Cardiac muscle cell (in vitro differentiated cells and primary cell): ENCODE results near the gene ATP11A. TPM values are rescaled to one million over a fixed set of nuclear protein-coding genes. Genes with fewer than 3 reads are reported as not detected.

Source experiments
- DNase-seq, 2 donors: peaks; one replicate each; pipeline versions ENCODE4 v3.0.0 to v3.0.0-alpha.2; 2010 to 2017; ENCODE audit warnings: low read depth in 1 of 2, low spot score in 1 of 2
- H3K27ac ChIP-seq: fragments of 200-600 bp; sonication (generic); 2 replicates; pipeline ENCODE4 v1.5.1; 2016
- H3K27me3 ChIP-seq: fragments of 200-600 bp; sonication (generic); 2 replicates; pipeline ENCODE4 v1.6.0; 2016; ENCODE audit warnings: control low read depth
- H3K36me3 ChIP-seq: fragments of 200-600 bp; sonication (generic); 2 replicates; pipeline ENCODE4 v1.5.1; 2016; ENCODE audit warnings: control low read depth
- H3K4me1 ChIP-seq: fragments of 200-600 bp; sonication (generic); 2 replicates; pipeline ENCODE4 v1.8.1; 2017; ENCODE audit warnings: low read depth, mild to moderate bottlenecking, mixed run types
- H3K4me3 ChIP-seq: fragments of 200-600 bp; sonication (generic); 2 replicates; pipeline ENCODE4 v1.5.1; 2016; ENCODE audit warnings: mild to moderate bottlenecking
- H3K9me3 ChIP-seq: fragments of 200-600 bp; sonication (generic); 2 replicates; pipeline ENCODE4 v1.5.1; 2017; ENCODE audit warnings: low read depth, mild to moderate bottlenecking, control low read depth
- polyA plus RNA-seq: library from polyadenylated mRNA; unstranded; fragments of >200 nt; fragmentation: Nextera tagmentation; extraction: Ambion mirVana; gene quantifications from 2 replicates; pipeline ENCODE4 v1.2.1, GENCODE V29; 2016
- total RNA-seq: library from RNA; depleted of rRNA; stranded (reverse); fragments of >200 nt; gene quantifications from 2 replicates; pipeline ENCODE4 v1.2.3, GENCODE V29; 2016
- TF ChIP-seq, protein P1 (sequence below): IDR thresholded peaks from 2 replicates; pipeline ENCODE4 v1.5.1; 2012; ENCODE audit warnings: low read depth, mild to moderate bottlenecking, low read length

ATP11A gene
- total and polyA plus RNA-seq, 2 experiments from 2014 or later: 38.0 to 42.9 TPM

DNA sequence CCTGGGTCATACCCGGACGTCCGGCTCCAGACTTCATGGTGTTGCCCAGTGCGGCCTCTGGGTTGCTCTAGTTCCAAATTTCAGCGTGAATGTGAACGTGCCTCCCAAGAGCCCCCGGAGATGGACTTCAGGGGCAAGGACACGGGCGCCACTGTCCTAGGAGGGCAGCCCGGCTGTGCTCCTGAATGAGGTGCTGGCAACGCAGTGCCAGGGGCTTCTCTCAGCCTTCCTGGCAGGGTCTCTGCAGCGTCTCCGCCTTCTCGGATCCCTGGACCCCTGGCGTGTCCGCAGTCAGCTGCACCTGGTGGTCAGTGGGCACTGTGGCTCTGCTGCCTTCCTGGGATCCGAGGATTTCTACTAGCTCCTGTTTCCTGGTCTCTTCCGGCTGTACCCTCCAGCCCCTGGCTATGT lies 177.5 kb downstream of the ATP11A start:
- TF ChIP-seq, protein P1, sequence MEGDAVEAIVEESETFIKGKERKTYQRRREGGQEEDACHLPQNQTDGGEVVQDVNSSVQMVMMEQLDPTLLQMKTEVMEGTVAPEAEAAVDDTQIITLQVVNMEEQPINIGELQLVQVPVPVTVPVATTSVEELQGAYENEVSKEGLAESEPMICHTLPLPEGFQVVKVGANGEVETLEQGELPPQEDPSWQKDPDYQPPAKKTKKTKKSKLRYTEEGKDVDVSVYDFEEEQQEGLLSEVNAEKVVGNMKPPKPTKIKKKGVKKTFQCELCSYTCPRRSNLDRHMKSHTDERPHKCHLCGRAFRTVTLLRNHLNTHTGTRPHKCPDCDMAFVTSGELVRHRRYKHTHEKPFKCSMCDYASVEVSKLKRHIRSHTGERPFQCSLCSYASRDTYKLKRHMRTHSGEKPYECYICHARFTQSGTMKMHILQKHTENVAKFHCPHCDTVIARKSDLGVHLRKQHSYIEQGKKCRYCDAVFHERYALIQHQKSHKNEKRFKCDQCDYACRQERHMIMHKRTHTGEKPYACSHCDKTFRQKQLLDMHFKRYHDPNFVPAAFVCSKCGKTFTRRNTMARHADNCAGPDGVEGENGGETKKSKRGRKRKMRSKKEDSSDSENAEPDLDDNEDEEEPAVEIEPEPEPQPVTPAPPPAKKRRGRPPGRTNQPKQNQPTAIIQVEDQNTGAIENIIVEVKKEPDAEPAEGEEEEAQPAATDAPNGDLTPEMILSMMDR: no peak
- Histone ChIP-seq H3K27ac (no peak overlapping the region), H3K4me3 (no peak overlapping the region), H3K9me3 (no peaks in the 10 kb centered on the region), H3K36me3 (peaks cover 7% of the 10 kb centered on the region), H3K27me3 (no peaks in the 10 kb centered on the region), H3K4me1 (no peaks in the 10 kb centered on the region)
- DNase-seq: no peak

DNA sequence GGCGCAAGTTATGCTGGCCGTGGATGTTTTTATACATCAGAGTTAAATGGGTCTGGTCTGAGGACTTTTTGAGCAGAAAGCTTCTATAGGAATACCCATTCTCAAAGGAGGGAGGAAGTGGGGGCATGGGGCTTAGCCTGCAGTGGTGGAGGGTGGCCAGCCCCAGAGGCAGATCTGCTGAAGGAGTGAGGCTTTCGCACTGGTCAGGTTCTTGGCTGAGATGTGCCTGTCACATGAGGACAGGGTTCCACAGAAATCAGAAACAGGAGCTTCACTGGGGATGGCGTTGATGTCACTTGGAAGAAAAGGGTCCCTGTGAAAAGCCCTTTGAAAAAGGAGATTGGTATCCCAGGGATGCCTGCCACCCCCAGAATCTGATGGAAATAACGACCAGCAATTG lies 178.5 kb downstream of the ATP11A start:
- Histone ChIP-seq H3K4me3 (no peak overlapping the region), H3K9me3 (no peaks in the 10 kb centered on the region), H3K27ac (no peak overlapping the region), H3K36me3 (peaks cover 7% of the 10 kb centered on the region), H3K27me3 (no peaks in the 10 kb centered on the region), H3K4me1 (no peaks in the 10 kb centered on the region)
- TF ChIP-seq, protein P1: no peak
- no peak for DNase-seq

DNA sequence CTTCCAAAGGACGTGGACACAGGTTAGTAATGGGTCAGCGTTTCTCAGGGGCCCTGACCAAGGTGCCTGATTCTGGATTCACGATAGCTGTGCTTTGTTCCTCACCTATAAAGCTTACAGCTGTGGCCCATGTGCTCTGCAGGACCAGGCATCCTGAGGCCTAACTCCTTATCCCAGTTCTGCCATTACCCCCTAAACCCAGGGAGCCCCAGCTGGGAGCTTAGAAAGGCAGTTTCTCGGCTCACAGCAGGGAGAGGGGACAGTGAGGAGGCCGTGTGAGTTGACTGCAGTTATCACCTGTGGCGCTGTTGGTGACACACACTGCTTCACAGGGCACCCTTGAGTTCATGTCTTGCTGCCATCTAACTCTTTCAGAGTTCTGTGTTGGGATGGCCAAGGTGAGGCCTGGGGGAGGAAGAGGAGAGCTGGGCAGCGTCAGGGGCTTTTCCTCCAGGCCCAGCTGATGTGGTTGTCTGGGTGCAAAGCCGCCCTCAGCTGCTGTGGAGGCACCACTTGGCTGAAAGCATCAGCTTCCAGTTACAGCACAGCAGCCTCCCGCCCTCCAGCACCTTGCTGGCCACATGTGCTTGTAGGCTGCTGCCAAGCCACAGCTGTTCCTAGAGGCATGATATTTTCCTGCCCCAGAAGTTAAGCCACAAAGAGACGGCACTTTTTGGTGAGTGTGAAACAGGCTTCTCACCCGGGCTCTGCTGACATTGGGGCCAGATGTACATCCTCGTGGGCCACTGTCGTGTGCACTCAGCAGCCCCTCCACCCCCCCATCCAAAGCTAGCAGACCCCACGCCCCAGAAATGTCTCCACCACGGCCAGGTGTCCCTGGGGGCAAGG lies 179.6 kb downstream of the ATP11A start:
- Histone ChIP-seq H3K27ac (no peak overlapping the region), H3K4me1 (peaks cover 7% of the 10 kb centered on the region), H3K36me3 (peaks cover 12% of the 10 kb centered on the region), H3K4me3 (no peak overlapping the region), H3K27me3 (no peaks in the 10 kb centered on the region), H3K9me3 (no peaks in the 10 kb centered on the region)
- TF ChIP-seq, protein P1: no peak
- DNase-seq: no peak

DNA sequence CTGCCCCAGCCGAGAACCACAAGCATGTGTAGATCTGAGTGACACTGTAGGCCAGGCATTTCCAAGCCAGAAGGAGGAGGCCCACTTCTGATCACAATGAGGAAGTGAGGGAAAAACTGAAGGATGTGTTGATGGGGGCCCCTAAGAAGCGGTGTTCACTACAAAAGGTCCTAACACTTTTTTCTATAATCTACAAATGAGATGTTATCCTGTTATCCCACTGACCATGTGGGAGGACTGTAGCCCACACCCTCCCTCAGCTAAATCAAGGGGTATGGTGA lies 180.2 kb downstream of the ATP11A start:
- no peak overlapping the region for H3K27ac ChIP-seq
- H3K27me3 ChIP-seq: no peaks in the 10 kb centered on the region
- TF ChIP-seq, protein P1: no peak
- no peaks in the 10 kb centered on the region for H3K9me3 ChIP-seq
- H3K4me3 ChIP-seq: no peak overlapping the region
- no peak for DNase-seq
- peaks cover 7% of the 10 kb centered on the region for H3K4me1 ChIP-seq
- H3K36me3 ChIP-seq: peaks cover 12% of the 10 kb centered on the region

DNA sequence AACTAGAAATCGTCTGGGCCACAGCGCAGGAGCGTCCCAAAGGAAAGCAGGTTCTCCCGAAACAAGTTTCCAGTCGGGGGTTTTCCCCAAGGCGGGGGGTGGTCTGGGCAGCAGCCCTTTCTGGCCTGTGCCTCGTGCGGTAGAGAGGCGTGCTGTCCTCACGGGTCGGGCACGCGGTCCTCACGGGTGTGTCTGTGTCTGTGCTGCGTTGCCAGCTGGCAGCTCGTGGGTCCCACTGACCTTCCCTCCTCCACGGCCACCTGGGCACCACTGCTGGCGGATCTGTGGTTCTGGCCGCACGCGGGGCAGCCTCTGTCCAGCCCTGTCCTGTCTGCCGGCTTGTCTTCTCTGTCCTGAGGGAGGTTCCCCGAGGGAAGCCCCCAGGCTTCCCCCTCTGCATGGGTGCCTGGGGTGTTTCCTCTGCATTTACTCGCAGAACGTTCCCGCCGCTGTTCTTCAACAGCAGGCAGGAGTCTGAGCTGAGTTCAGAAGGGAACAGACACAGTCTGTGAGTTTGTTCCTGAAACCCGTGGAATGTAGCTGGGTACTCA lies 181.0 kb downstream of the ATP11A start:
- DNase-seq: no peak
- TF ChIP-seq, protein P1: no peak
- Histone ChIP-seq H3K4me1 (peaks cover 7% of the 10 kb centered on the region), H3K36me3 (peaks cover 15% of the 10 kb centered on the region), H3K9me3 (no peaks in the 10 kb centered on the region), H3K27ac (no peak overlapping the region), H3K27me3 (no peaks in the 10 kb centered on the region), H3K4me3 (no peak overlapping the region)
